ENCODE data around the gene ZNF628.

ZNF628 gene

GRCh38 chr19:55461974-55462626 lies 14.3 kb upstream of the ZNF628 start:
- peak overlapping the region; percentile 32 for H3K4me3 ChIP-seq (ENCODE audit: low read depth, low read length)
- H3K27ac ChIP-seq = no peak overlapping the region
- peaks cover 2% of the 10 kb centered on the region; the same call in 1 of the 2 replicates for H3K36me3 ChIP-seq
- TF ChIP-seq, protein P1, sequence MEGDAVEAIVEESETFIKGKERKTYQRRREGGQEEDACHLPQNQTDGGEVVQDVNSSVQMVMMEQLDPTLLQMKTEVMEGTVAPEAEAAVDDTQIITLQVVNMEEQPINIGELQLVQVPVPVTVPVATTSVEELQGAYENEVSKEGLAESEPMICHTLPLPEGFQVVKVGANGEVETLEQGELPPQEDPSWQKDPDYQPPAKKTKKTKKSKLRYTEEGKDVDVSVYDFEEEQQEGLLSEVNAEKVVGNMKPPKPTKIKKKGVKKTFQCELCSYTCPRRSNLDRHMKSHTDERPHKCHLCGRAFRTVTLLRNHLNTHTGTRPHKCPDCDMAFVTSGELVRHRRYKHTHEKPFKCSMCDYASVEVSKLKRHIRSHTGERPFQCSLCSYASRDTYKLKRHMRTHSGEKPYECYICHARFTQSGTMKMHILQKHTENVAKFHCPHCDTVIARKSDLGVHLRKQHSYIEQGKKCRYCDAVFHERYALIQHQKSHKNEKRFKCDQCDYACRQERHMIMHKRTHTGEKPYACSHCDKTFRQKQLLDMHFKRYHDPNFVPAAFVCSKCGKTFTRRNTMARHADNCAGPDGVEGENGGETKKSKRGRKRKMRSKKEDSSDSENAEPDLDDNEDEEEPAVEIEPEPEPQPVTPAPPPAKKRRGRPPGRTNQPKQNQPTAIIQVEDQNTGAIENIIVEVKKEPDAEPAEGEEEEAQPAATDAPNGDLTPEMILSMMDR (IDR thresholded peaks at IDR 0.05; ENCODE audit: low read depth, low read length) = no peak
- no peaks in the 10 kb centered on the region for H3K27me3 ChIP-seq (ENCODE audit: insufficient read depth, low read depth, severe bottlenecking)
- no peak for DNase-seq
- H3K9me3 ChIP-seq (ENCODE audit: severe bottlenecking) = no peaks in the 10 kb centered on the region

DNA sequence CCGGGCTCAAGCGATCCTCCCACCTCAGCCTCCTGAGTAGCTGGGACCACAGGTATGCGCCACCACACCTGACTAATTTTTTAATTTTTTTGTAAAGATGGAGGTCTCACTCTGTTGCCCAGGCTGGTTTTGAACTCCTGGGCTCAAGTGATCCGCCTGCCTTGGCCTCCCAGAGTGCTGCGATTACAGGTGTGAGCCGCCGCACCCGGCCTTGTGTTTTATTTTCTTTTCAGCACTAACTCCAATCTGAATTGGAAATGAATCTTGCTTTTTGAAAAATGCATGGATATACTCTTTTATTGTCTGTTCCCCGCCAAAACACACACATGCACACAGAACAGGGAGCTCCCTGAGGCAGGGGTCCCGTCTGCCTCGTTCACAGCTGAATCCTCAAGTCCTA lies 13.7 kb upstream of the ZNF628 start:
- Histone ChIP-seq H3K36me3 (peaks cover 2% of the 10 kb centered on the region; the same call in 1 of the 2 replicates), H3K27ac (no peak overlapping the region), H3K9me3 (ENCODE audit: severe bottlenecking) (no peaks in the 10 kb centered on the region), H3K27me3 (ENCODE audit: insufficient read depth, low read depth, severe bottlenecking) (no peaks in the 10 kb centered on the region), H3K4me3 (ENCODE audit: low read depth, low read length) (no peak overlapping the region)
- TF ChIP-seq, protein P1 (IDR thresholded peaks at IDR 0.05; ENCODE audit: low read depth, low read length) = no peak
- no peak for DNase-seq

DNA sequence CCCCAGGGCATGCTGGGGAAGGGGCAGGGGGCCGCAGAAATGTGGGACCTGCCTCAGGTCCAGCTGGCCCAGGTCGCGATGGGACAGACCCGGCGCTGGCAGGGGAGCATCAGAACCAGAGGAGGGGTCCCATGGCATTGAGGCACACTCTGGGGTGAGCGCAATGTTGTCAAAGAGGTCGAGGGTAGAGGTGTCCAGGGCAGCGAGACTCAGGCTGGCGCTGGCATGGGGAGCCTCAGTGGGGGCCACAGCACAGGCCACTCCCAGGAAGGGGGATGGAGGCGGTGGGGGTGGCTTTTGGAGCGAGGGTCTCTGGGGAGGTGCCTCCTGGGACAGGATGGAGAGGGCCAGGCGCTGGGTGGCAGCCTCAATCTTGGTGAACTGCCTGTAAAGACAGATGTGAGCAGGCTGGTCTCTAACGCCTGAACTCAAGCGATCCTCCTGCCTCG lies 12.8 kb upstream of the ZNF628 start:
- TF ChIP-seq, protein P1 (IDR thresholded peaks at IDR 0.05; ENCODE audit: low read depth, low read length) = no peak
- DNase-seq = no peak
- Histone ChIP-seq H3K36me3 (peaks cover 2% of the 10 kb centered on the region; the same call in 1 of the 2 replicates), H3K27me3 (ENCODE audit: insufficient read depth, low read depth, severe bottlenecking) (no peaks in the 10 kb centered on the region), H3K9me3 (ENCODE audit: severe bottlenecking) (no peaks in the 10 kb centered on the region), H3K4me3 (ENCODE audit: low read depth, low read length) (no peak overlapping the region), H3K27ac (no peak overlapping the region)

DNA sequence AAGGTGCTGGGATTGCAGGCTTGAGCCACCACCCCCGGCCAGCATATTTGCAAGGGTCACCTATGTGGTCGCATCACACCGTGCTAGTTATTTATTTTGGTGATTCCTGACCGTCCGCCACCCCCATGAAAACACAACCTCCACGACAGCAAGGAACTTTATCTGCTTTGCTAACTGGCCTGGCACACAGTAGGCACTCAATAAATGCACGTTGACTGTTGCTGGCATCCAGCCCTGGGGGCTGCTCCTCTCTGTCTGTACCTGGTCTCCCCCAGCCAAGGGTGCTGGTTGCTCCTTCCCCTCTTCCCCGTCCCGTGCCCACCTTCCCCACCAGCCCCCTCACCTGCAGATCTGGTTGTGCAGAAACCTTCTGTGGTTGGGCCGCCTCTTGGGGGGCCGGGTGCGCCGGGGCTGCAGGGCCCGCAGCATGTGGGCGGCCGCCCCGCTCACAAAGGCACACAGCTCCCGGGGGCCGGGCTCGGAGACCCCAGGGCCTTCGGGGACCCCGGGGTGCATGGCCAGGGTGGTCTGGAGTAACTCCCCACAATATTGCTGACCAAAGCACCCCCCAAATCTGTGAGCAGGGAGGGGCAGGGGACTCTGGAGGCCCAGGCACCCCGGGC lies 12.3 kb upstream of the ZNF628 start:
- Histone ChIP-seq H3K4me3 (ENCODE audit: low read depth, low read length) (no peak overlapping the region), H3K27ac (no peak overlapping the region), H3K36me3 (peaks cover 2% of the 10 kb centered on the region; the same call in 1 of the 2 replicates), H3K9me3 (ENCODE audit: severe bottlenecking) (no peaks in the 10 kb centered on the region), H3K27me3 (ENCODE audit: insufficient read depth, low read depth, severe bottlenecking) (no peaks in the 10 kb centered on the region)
- DNase-seq = no peak
- TF ChIP-seq, protein P1 (IDR thresholded peaks at IDR 0.05; ENCODE audit: low read depth, low read length) = no peak

DNA sequence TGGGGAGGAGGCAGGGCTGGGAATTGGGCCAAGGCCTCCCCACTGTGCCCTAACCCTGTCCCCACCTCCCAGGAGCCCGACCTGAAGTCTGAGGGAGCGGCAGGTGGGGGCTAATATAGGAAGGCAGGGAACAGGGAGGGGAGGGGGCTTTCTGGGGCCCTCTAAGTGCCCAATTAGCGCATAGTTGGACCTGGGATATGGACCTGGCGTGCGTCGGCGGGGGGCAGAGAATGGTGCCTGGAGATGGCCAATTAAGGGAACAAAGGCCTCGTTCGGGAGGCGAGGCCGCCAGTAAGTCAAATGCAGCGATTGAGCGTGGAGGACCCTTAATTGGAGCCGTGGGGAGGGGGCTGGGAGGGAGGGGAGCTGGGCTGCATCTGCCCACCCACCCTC lies 11.8 kb upstream of the ZNF628 start, which contains the start of gene C19orf85:
Gene C19orf85 (minus strand): TSS at position 90 of the 393 bp plus-strand sequence. CDS start 197 bp downstream, outside the sequence.
- Histone ChIP-seq H3K27me3 (ENCODE audit: insufficient read depth, low read depth, severe bottlenecking) (no peaks in the 10 kb centered on the region), H3K9me3 (ENCODE audit: severe bottlenecking) (no peaks in the 10 kb centered on the region), H3K27ac (no peak within 1 kb of the TSS), H3K4me3 (ENCODE audit: low read depth, low read length) (no peak within 1 kb of the TSS), H3K36me3 (peaks cover 2% of the 10 kb centered on the region; the same call in 1 of the 2 replicates)
- DNase-seq = no peak
- TF ChIP-seq, protein P1 (IDR thresholded peaks at IDR 0.05; ENCODE audit: low read depth, low read length) = no peak
